NCI-H1092 (cell line): ENCODE data around the gene PLEKHM2.

Experiments used
- DNase-seq: peaks from one replicate; lab custom pipeline; 2025; lab: John Stamatoyannopoulos, UW

Gene PLEKHM2

GRCh38 chr1:15758953-15759661, 75.0 kb downstream of the PLEKHM2 start:
- DNase-seq = no peak

GRCh38 chr1:15760520-15761211, 76.5 kb downstream of the PLEKHM2 start:
- DNase-seq = no peak

- no peak for DNase-seq
Observed at GRCh38 chr1:15761366-15762128, 77.4 kb downstream of the PLEKHM2 start.

GRCh38 chr1:15762546-15762945, 78.4 kb downstream of the PLEKHM2 start:
- no peak for DNase-seq

GRCh38 chr1:15764269-15764764, 80.2 kb downstream of the PLEKHM2 start:
- no peak for DNase-seq

GRCh38 chr1:15764890-15765289, 80.8 kb downstream of the PLEKHM2 start:
- DNase-seq = no peak

DNA sequence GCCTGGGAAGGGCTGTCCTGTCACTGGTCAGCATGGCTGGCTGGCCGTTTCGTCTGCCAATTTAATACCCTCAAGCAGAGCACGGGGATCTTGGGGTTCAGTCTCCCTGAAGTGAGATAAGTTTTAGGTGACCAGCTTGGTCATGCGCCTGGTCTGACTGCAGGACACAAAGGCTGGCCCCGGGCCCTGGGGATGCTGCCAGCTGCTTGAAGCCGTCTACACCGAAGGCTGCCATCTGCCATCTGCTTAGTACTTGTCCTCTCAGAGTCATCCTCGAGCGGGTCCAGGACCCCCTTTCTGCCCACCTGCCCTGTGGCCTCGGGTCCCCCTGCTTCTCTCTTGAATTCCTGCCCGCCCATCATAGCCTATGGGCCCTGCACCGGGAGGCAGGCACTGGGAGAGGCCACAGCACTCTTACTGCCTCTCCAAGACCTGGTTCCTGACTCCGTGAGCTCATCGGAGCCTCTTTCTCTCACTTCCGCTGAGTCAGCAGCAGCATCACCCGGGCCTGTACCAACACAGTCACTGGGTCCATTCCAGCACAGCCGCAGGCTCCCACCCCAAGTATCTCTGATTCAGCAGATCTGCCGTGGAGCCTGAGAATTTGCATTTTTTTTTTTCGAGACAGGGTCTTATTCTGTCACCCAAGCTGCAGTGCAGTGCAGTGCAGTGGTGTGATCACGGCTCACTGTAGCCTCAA, 81.5 kb downstream of the PLEKHM2 start:
- no peak for DNase-seq

GRCh38 chr1:15767941-15768340, 83.8 kb downstream of the PLEKHM2 start:
- DNase-seq = no peak

GRCh38 chr1:15768388-15768787, 84.3 kb downstream of the PLEKHM2 start:
- DNase-seq = no peak

DNA sequence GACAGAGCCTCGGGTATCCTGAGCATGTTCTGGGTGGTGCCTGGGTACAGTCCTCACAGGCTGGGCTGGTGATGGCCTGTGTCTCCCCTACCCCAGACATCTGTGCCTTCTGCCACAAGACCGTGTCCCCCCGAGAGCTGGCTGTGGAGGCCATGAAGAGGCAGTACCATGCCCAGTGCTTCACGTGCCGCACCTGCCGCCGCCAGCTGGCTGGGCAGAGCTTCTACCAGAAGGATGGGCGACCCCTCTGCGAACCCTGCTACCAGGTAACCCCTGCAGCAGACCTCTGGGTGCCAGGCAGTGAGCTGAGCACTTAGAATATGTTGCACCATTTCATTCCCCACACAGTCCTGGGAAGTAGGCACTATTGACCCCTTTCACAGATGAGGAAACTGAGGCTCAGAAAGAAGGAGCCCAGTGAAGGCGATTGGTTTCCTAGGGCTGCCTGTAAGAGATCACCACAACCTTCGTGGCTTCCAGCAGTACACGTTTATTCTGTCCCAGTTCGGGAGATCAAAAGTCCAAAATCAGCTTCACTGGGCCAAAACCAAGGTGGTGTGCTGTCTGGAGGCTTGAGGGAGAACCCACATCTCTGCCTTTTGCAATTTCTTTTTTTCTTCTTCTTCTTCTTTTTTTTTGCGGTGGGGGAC, 86.3 kb downstream of the PLEKHM2 start:
- DNase-seq = no peak

DNA sequence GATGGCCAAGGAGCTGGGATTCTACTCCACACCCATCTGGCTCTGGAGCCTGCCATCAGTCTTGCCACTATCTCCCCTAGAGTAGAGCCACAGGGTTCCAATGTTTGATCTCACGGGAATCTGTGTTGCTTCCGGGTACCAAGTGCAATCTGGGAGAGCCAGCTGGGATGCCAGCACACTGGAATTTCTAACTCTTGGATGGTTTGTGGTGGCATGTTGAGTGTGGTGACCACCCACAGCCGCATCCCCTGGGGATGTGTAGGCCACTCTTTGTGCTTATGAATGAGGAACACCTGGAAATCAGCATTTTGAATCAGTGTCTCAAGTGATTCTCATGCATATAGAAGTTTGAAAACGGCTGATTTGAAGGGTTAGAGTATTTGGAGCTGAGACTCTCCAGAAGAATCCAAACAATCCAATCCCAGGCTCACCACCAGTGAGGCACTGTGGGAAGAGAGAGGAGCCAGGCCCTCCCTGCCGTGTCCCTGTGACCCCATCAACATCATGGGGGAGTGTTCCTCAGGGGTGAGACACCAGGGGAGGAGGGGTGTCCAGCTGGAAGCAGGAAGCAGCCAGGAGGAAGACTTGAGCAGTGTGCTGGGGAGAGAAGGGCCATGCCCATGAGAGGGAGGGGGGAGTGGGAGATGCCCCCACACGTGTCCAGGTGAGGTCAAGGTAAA, 87.9 kb downstream of the PLEKHM2 start:
- no peak for DNase-seq

DNA sequence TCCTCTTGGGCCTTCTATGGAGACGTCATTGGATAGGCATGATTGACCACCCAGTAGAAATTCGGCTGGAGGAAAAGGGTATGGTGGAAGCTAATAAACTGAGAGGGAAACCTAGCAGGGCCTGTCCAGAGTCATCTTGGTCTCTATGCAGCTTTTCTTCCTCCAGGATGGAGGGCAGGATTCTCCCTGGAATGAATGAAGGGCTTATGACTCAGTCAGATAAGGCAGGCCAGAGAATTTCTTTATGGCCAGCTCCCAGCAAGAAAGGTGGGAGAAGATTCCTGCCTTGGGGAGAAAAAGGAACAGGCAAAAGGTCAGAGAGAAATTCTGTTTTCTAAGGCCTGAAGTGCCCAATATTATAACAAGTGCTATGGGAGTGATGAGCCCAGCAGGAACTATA, 91.6 kb downstream of the PLEKHM2 start:
- no peak for DNase-seq

GRCh38 chr1:15777909-15778707, 94.0 kb downstream of the PLEKHM2 start:
- DNase-seq = no peak
